ENCODE measurements around the gene CPE. TPM values are rescaled to one million over a fixed set of nuclear protein-coding genes. Genes with fewer than 3 reads are reported as not detected.

The CPE gene
- total and polyA plus RNA-seq, 2 donors = 52.3 to 94.5 TPM

Other genes with a start within 250 kb of the CPE start
- gene KLHL2, start 171.4 kb upstream of the CPE start, total RNA-seq = 12.1 TPM
- gene KLHL2, start 171.4 kb upstream of the CPE start, polyA plus RNA-seq = 29.3 TPM
- gene MSMO1, start 51.3 kb upstream of the CPE start, total RNA-seq = 19.2 TPM
- gene MSMO1, start 51.3 kb upstream of the CPE start, polyA plus RNA-seq = 26.8 TPM